ENCODE results near the gene PELO.
"Not testable (repeated sequence)": the region's sequence is repeated elsewhere in the genome, so short reads cannot be mapped to it uniquely, and the experiment has no call there.

The PELO gene, protein sequence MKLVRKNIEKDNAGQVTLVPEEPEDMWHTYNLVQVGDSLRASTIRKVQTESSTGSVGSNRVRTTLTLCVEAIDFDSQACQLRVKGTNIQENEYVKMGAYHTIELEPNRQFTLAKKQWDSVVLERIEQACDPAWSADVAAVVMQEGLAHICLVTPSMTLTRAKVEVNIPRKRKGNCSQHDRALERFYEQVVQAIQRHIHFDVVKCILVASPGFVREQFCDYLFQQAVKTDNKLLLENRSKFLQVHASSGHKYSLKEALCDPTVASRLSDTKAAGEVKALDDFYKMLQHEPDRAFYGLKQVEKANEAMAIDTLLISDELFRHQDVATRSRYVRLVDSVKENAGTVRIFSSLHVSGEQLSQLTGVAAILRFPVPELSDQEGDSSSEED

DNA sequence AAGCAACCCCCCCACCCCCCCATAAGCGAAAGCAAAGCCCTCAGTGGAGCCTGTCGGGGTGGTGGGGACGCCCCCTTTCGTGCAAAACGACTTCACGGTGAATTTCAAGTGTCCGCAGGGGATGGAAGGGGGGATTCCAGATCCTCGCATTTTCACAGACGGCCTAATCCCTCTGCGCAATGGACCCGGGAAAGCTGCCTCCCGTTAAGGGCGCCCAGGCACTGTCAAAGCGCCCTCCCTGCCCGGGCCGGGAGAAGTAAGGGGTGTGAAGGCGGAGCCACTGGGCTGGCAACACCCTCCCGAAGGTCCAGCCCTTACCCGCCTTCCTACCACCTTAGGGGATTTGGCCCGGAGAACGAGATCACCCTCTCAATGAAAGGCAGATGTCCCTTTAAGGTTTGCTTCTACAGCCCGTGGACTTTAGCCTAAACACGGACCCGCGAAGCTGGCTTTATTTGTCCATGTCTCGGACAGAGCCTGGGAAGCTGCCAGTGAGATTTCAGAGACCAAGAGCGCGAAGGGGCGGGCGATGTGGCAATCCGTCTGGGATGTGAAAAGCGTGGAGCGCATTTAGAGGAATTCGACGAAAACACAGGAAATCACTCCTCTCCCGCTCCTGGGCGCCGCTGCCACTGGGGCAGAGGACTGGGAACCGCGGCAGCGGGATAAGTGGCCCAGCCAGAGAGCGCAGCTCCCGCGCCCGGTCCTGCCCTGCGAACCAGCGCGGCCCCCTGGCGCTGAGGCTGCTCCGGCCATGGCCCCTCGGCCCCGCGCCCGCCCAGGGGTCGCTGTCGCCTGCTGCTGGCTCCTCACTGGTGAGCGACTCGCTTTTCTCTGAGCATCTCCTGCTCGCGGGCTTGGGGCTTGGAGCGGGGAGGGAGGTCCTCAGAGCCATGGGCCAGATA, at the start of gene PELO, which contains the start of gene ITGA1:
PELO (plus strand) TSS at position 317 of the 905 bp plus-strand sequence. CDS start 12,479 bp downstream, outside the sequence.
ITGA1 (plus strand) TSS at position 317 of the 905 bp plus-strand sequence; CDS start at position 755, 438 bp downstream.
- DNase-seq (ENCODE audit: low read depth in 2 of 2, low spot score in 1 of 2) = peak in 1 of 2 donors; percentile 12

DNA sequence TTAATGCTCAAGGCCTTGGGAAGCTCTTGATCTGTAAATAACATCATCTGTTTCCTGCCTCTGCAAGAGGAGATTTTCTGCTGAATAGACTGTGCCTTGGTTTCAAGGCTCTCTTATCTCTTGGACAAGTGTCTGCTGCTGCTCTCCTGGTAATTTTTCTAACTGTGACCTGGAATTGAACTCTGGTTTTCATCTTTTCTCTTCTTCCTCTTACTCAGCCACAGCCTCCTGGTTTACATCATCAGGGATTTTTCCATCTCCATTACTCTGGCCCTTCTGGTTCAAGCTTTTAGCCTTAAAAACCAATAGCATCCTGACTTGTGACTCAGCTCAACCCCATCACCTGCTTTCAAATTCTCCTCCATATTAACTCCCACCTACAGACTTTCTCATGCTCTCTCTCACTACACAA, 49.6 kb upstream of the PELO start:
- no peak for DNase-seq (ENCODE audit: low read depth in 2 of 2, low spot score in 1 of 2)

DNA sequence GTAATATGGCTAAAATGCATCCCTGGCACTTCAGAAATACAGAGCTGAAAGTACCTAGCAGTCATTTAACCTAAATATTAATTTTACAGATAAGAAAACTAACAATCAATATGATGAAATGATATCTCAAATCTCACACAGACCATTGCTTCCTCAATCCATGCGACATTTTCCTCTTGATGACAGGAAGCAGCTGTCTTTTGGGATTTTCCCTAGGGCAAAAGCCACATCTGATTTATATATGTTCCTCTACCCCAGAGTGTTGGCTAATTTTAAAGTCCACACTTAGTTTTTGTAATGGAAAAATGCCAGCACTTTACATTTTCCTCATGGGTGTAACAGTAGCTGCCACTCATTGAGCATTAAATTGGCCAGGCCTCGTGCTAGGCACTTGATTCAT, 47.7 kb upstream of the PELO start:
- no peak for DNase-seq (ENCODE audit: low read depth in 2 of 2, low spot score in 1 of 2)

DNA sequence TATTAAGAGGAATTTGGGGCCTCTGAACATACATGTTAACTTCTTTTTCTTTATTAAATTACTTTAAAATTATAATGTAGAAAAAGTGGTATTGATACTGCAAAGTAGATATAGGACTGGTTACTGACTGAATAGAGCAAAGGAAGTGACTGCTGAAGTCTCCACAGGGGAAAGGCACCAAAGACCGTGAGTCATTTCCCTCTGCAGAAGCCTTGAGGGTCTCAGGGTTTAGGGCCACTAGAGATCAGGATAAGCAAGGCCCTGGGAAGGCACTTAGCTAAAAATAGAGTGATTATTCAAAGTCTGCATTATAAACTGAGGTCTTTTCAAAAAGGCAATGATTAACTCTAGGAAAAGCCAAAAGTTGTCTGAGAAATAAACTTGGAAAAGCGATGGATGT, 44.7 kb upstream of the PELO start:
- no peak for DNase-seq (ENCODE audit: low read depth in 2 of 2, low spot score in 1 of 2)

DNA sequence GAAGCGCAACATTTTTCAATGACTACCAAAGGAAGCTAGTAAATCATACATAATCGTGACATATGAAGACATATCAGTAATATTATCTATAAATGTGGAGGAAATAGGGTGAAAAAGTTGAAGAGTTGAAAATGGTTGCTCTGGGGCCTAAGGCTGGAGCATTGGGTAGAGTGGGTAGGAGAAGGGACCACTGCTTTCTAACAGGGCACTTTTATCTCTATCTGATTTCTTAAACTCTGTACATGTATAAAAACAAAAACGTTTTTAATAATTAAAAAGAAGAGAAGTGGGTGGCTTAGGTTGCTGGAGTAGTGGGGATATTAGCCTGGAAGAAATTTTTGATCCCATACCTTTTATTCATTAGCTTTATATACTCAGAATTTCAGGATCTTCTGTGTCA, 44.2 kb upstream of the PELO start:
- DNase-seq (ENCODE audit: low read depth in 2 of 2, low spot score in 1 of 2) = no peak

DNA sequence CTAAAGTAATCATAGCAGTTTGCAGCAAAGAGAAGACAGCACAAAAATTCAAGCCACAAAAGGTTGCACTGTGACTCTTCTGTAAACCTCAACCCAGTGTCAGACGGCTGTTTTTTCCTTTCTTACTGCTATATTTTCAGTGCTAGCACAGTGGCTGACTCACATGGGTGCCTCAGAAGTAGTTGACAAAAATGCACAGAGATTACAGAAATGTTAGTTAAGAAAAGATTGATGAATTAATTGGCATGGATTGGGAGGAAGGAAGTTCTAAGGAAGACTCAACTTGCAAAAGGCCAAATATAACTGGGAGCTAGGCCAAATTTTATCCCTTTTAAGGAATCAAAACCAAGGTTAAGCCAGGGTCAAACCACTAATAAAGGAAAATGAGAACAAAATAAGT, 43.7 kb upstream of the PELO start:
- peak; percentile 7 to 10 for DNase-seq (ENCODE audit: low read depth in 2 of 2, low spot score in 1 of 2)

DNA sequence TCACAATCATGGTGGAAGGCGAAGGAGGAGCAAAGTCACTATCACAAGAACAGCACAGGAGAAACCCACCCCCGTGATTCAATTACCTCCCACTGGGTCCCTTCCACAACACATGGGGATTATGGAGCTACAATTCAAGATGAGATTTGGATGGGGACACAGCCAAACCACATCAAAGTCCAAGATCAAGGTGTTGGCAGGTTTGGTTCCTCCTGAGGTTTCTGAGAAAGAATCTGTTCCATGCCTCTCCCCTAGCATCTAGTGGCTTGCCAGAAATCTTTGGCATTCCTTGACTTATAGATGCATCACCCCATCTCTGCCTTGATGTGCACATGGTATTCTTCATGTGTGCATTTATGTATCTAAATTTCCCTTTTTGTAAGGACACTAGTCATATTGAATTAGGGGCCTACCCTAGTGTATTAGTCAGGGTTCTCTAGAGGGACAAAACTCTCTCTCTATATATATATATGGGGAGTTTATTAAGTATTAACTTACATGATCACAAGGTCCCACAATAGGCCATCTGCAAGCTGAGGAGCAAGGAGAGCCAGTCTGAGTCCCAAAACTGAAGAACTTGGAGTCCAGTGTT, 42.8 kb upstream of the PELO start:
- DNase-seq (ENCODE audit: low read depth in 2 of 2, low spot score in 1 of 2) = not testable (repeated sequence)

DNA sequence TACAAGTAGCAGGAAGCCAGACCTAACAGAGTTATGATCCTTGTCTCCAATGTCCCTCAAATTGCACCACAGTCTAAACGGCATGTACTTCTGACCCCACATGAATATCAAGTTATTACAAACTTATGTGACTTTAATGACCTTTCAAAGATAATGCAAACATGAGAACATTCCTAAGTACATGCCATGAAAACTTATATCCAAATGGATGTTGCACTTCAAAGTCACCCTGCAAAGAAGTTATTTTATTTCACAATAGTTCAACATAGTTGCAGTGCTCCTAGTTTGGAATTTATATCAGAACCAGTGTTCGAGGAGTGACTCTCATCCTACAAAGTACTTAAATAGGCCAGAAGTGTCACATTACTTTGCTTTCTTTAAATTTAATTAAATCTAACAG, 41.2 kb upstream of the PELO start:
- no peak for DNase-seq (ENCODE audit: low read depth in 2 of 2, low spot score in 1 of 2)

DNA sequence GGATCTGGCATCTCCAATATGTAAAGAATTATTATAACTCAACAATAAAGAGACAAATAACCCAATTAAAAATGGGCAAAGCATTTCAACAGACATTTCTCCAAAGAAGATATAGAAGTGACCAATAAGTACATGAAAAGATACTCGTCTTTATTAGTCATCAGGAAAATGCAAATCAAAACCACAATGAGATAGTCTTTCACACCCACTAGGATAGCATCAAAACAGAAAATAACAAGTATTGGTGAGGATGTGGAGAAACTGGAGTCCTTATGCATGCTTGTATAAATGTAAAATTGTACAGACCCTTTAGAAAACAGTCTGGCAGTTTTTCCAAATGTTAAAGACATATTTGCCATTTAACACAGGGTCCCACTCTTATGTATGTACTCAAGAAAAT, 39.1 kb upstream of the PELO start:
- DNase-seq (ENCODE audit: low read depth in 2 of 2, low spot score in 1 of 2) = no peak

DNA sequence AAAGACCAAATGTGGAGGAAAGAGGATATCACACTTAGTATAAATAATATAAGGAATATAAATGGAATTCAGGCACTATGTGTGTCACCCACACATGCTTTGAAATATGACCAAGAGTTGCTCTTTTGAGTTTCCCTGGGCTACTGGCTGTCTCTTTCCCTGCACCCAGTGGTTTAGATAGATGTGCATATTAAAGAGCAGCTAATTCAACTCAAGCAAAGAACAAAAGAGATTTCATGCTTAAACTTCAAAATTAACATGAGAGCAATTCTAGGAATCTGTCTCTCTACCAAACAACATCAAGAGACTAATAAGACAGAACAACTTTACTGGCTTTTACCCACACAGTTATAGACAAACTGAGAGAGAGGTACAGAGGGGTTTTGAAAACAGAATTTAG, 38.0 kb upstream of the PELO start:
- no peak for DNase-seq (ENCODE audit: low read depth in 2 of 2, low spot score in 1 of 2)

DNA sequence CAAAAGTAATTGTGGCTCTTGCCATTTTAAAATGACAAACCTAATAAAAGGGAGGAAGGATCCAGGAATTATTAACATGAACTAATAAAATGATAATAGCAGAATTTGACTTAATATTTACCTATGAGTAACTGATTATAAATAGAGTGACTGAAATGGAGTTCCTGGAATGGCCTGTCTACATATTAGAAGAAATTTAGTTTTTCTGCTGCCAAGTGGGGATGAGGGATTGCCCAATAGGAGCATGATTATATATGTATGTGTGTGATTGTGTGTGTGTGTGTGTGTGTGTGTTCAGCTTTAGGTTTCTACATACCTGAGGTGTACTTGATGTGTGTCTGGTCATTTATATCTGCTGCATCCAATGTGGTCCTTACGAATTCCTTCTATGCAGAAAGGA, 36.6 kb upstream of the PELO start:
- no peak for DNase-seq (ENCODE audit: low read depth in 2 of 2, low spot score in 1 of 2)

DNA sequence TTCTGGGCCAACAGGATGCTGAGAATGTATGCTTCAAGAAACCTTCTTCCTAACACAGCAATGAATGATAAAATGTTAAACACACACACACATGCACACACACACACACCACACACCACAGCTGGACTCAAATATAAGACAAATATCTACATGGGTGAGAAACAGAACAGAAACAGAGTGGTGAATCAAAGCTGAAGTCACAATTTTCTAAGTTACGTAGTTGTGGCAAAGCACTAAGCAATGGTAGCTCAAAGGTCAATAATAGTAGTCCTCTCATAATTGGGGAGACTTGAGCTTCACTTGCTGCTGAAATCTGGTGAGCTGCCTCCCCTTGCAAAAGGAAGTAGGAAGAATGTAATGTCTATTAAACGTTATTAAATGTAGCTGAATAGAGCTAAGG, 33.7 kb upstream of the PELO start:
- DNase-seq (ENCODE audit: low read depth in 2 of 2, low spot score in 1 of 2) = no peak

DNA sequence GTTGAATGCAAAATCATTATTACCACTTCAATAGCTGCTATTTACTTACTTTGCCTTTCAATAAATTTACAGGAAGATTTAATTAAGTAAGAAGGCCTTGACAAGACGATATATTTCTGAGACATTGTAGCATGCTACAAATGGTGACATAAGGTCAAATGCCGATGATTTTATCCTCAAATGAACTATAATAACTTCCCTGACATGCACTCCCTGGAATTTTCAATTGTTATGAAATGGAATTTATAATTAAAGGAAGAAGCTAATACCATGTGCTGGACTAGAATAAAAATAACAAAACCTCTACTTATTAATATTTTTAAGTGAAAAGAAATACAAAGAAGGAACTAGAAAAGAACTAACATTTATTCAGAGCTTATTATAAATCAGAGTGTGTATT, 30.2 kb upstream of the PELO start:
- no peak for DNase-seq (ENCODE audit: low read depth in 2 of 2, low spot score in 1 of 2)

DNA sequence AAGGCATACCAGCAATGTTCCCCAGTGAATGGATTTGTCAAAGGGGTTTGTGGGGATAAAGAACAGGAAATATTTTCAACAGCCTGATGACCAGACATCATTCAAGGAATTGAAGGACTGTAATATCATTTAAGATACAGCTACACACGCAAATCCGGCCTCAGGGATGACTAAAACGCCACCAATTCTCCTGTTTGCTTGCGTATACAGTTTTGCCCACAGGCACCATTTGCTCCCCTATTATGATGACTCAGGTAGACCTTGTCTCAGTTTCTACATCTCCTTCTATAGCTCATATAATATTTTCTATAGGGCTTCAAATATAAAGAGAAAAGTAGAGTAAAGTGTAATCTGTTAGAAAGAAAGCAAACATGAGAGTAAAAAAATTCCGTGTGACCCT, 29.7 kb upstream of the PELO start:
- no peak for DNase-seq (ENCODE audit: low read depth in 2 of 2, low spot score in 1 of 2)

DNA sequence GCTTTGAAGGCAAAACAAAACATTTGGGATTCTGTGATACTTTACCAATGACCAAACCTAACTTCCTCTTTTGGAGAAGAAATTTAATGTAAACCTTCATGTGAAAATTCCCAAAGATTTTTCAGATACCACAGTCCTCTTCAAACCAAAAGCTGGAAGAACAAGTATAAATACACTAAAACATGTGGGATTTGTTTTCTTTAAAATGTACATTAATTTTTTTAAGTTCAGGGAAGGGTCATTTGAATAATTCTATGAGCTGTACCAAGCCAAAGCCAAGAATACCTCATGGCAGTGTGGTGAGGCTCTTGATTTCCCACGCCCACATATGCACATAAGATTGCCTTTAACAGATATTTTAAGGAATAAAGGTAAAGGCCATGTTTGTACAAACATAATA, 28.4 kb upstream of the PELO start:
- DNase-seq (ENCODE audit: low read depth in 2 of 2, low spot score in 1 of 2) = no peak

DNA sequence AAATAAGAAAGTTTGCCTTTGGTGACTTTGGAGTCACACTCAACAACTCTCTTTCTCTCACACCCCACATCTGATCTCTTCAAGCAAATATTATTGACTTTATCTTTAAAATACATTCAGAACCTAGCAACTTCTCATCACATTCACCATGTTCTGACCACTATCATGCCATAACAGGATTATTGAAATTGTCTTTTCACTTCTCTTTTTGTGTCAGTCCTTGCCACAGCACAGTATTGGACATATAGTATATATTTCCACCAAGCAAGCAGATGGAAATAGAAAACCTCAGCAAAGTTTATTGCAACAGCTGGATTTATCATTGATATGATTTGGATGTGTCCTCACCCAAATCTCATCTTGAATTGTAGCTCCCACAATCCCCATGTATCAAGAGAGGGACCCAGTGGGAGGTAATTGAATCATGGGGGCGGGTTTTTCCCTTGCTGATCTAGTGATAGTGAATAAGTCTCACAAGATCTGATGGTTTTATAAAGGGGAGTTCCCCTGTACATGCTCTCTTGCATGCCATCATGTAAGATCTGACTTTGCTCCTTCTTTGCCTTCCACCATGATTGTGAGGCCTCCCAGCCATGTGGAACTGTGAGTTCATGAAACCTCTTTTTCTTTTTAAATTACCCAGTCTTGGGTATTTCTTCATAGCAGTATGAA, 26.9 kb upstream of the PELO start:
- DNase-seq (ENCODE audit: low read depth in 2 of 2, low spot score in 1 of 2) = no peak

DNA sequence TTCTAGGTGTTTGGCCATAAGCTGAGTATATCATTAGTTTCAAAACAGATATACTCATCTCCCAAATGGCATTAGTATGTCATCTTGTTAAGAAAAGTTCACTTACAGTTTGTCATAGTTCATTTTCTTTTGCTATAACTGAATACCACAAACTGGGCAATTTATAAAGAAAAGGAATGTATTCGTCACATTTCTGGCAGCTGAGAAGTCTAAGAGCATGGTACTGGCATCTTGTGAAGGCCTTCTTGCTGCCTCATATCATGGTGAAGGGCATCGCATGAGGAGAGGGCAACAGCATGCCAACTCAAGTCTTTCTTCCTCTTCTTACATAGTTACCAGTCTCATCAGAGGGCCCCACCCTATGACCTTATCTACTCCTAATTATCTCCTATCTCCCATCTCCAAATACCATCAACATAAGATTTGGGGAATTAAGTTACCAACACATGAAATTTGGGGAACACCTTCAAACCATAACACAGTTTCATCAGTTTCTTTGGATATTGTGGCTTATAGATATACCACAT, 20.4 kb upstream of the PELO start:
- no peak for DNase-seq (ENCODE audit: low read depth in 2 of 2, low spot score in 1 of 2)

DNA sequence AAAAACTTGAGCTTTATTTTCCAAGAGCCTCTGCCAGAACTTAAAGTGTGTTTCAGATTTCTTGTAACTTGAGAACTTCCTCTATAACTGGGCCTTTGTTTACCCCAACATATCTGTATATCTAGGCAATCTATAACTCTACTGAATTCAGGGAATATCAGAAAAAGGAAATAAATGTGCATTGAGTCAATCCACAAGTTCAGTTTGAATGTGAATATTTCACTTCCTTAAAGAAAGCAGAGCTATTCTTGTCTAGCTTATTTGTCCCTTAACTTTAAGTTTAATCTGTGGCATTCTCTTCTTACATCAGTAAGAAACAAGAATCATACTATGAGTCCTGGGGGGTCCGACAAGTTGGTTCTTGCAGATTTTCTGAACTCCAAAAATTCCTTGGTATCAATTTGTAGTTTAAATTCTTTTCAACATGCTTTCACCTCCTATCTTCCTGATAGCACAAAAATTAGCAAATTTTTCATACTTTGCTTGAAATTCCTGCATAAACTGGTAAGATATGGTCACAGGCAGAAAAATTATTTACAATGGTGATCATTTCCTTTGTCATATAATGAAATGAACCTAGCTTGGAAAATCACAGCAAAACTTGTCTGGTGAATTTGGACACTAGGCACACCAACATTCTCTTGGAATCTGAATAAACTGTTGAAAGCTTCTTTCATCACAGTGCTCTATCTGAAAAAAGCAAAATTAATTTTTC, 19.8 kb upstream of the PELO start:
- DNase-seq (ENCODE audit: low read depth in 2 of 2, low spot score in 1 of 2) = no peak

DNA sequence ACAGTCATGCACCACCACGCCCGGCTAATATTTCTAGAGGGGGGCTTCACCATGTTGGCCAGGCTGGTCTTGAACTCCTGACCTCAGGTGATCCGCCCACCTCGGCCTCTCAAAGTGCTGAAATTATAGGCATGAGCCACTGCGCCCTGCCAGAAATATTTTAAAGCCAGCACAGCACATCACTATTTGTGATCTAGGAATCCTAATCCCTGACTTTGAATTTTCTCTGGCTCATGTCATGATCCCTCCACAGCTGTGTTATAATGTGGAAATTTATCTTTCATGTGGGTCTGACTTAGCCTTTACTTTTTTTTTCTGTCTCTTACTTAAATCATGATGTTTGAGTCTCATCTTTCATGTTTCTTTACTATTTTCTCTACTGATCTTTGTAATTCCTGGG, 18.7 kb upstream of the PELO start:
- DNase-seq (ENCODE audit: low read depth in 2 of 2, low spot score in 1 of 2) = no peak

DNA sequence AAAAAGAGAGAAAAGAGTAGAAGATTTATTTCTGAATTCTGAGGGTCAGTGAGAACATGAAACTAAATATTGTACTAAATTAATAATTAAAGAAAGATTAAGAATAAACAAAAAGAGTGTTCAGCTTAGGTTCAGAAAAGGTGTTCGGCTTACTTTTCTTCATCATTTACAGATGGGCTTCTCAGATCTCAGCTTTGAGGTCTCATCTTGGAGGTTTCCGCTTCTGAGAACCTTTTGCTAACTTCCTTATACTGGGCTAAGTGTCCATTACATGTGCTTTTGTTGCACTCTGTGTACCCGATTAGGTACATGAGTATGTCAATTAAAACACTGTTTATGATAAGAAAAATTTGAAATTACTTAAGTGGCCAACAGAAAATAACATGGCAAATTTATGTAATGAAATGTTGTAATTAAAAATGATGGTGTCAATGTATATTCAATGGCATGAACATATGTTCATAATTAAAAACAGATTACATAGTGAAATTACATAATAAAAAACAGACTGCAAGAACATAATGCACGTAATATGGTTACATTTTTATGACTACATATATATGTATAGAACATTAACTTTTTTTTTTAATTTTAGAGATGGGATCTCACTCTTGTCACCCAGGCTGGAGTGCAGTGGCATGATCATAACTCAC, 17.3 kb upstream of the PELO start:
- no peak for DNase-seq (ENCODE audit: low read depth in 2 of 2, low spot score in 1 of 2)
